Coronary artery (tissue), 2 donors: ENCODE results near the gene FZR1.

Experiments used
- DNase-seq: peaks from one replicate; pipeline ENCODE4 v3.0.0-alpha.2; 2017; ENCODE audit warnings: low spot score
- H3K27ac ChIP-seq, 2 donors: fragments of 200-600 bp; sonication (generic); one replicate each; pipeline ENCODE4 v1.5.1; 2016 to 2019
- H3K4me3 ChIP-seq: fragments of 200-600 bp; sonication (generic); 2 replicates; pipeline ENCODE4 v1.5.1; 2016; ENCODE audit warnings: mild to moderate bottlenecking, moderate library complexity
- CTCF ChIP-seq: fragments of 200-600 bp; sonication (generic); IDR thresholded peaks from one replicate; pipeline ENCODE4 v1.5.1; 2019; ENCODE audit warnings: antibody characterized with exemption

The FZR1 gene

GRCh38 chr19:3492131-3492839, 13.8 kb upstream of the FZR1 start:
- no peak for TF ChIP-seq CTCF
- no peak overlapping the region for H3K4me3 ChIP-seq
- no peak for DNase-seq
- H3K27ac ChIP-seq = no peak overlapping the region

GRCh38 chr19:3492919-3493318, 13.2 kb upstream of the FZR1 start:
- DNase-seq = no peak
- no peak for TF ChIP-seq CTCF
- Histone ChIP-seq H3K27ac (no peak overlapping the region), H3K4me3 (no peak overlapping the region)

- no peak for DNase-seq
- H3K4me3 ChIP-seq = no peak overlapping the region
- no peak for TF ChIP-seq CTCF
- no peak overlapping the region for H3K27ac ChIP-seq
These were observed 12.5 kb upstream of the FZR1 start for GRCh38 chr19:3493651-3494050.

GRCh38 chr19:3494051-3494450, 12.1 kb upstream of the FZR1 start:
- TF ChIP-seq CTCF = no peak
- DNase-seq = no peak
- H3K27ac ChIP-seq = no peak overlapping the region
- no peak overlapping the region for H3K4me3 ChIP-seq

GRCh38 chr19:3494559-3494958, 11.6 kb upstream of the FZR1 start:
- no peak overlapping the region for H3K27ac ChIP-seq
- no peak for DNase-seq
- TF ChIP-seq CTCF = no peak
- H3K4me3 ChIP-seq = no peak overlapping the region

GRCh38 chr19:3496392-3497273, 9.5 kb upstream of the FZR1 start:
- TF ChIP-seq CTCF = no peak
- DNase-seq = no peak
- no peak overlapping the region for H3K27ac ChIP-seq
- no peak overlapping the region for H3K4me3 ChIP-seq
